Thyroid gland (tissue), 4 donors: ENCODE measurements around the gene GAPVD1. TPM values are rescaled to one million over a fixed set of nuclear protein-coding genes. Genes with fewer than 3 reads are reported as not detected.
"Not testable (repeated sequence)": the region's sequence is repeated elsewhere in the genome, so short reads cannot be mapped to it uniquely, and the experiment has no call there.

Experiments
- DNase-seq, 2 donors: peaks; one replicate each; pipeline ENCODE4 v3.0.0-alpha.2; 2019
- H3K27ac ChIP-seq, 3 donors: fragments of 200-600 bp; sonication (generic); 1 replicate in 2 of 3; 2 replicates in 1 of 3; pipeline ENCODE4 v1.5.1; 2016 to 2019; ENCODE audit warnings: mild to moderate bottlenecking in 1 of 3, moderate library complexity in 1 of 3
- H3K27me3 ChIP-seq: fragments of 200-600 bp; sonication (generic); one replicate; pipeline ENCODE4 v1.5.1; 2019
- H3K36me3 ChIP-seq, 2 donors: fragments of 200-600 bp; sonication (generic); one replicate each; pipeline ENCODE4 v1.5.1; 2016 to 2019
- H3K4me1 ChIP-seq, 2 donors: fragments of 200-600 bp; sonication (generic); one replicate each; pipeline ENCODE4 v1.5.1; 2017 to 2019
- H3K4me3 ChIP-seq, 3 donors: fragments of 200-600 bp; sonication (generic); replicated peaks in 1 of 3; 1 replicate in 2 of 3; 2 replicates in 1 of 3; pipeline ENCODE4 v1.5.1; 2016; ENCODE audit warnings: mild to moderate bottlenecking in 1 of 3
- H3K9me3 ChIP-seq: fragments of 200-600 bp; sonication (generic); one replicate; pipeline ENCODE4 v1.5.1; 2017
- POLR2A ChIP-seq, 2 donors: fragments of 450-650 bp; IDR thresholded peaks; one replicate each; pipeline ENCODE4 v1.6.1; 2017; ENCODE audit warnings: antibody characterized with exemption in 2 of 2, mild to moderate bottlenecking in 2 of 2, moderate library complexity in 1 of 2
- WGBS, 2 donors: methylation state at CpG; one replicate each; pipeline ENCODE4 v1.1.5; 2017; 5-methylcytosine and 5-hydroxymethylcytosine counted together
- intact Hi-C: fragments of 100-400 bp; cut with DNase I; formaldehyde crosslinking; loops from one replicate; pipeline ENCODE4 v1.15.1; 2023
- total RNA-seq, 4 donors: library from RNA; depleted of rRNA; stranded (reverse); fragments of >200 nt; gene quantifications; one replicate each; pipeline ENCODE4 v1.2.3, GENCODE V29; 2016
- TF ChIP-seq, protein P1 (sequence below), 6 experiments: fragments of 200-600 bp in 3 of 6; fragments of 450-650 bp in 3 of 6; sonication (generic) in 3 of 6; IDR thresholded peaks; one replicate each; pipeline ENCODE4 v1.5.1; 2016 to 2019; ENCODE audit warnings: antibody characterized with exemption in 6 of 6, mild to moderate bottlenecking in 2 of 6, inconsistent platforms in 1 of 6, moderate library complexity in 1 of 6

The GAPVD1 gene
- total RNA-seq, 4 donors from 2014 or later = 92.6 to 140 (median 104) TPM

- TF ChIP-seq, protein P1, sequence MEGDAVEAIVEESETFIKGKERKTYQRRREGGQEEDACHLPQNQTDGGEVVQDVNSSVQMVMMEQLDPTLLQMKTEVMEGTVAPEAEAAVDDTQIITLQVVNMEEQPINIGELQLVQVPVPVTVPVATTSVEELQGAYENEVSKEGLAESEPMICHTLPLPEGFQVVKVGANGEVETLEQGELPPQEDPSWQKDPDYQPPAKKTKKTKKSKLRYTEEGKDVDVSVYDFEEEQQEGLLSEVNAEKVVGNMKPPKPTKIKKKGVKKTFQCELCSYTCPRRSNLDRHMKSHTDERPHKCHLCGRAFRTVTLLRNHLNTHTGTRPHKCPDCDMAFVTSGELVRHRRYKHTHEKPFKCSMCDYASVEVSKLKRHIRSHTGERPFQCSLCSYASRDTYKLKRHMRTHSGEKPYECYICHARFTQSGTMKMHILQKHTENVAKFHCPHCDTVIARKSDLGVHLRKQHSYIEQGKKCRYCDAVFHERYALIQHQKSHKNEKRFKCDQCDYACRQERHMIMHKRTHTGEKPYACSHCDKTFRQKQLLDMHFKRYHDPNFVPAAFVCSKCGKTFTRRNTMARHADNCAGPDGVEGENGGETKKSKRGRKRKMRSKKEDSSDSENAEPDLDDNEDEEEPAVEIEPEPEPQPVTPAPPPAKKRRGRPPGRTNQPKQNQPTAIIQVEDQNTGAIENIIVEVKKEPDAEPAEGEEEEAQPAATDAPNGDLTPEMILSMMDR (IDR thresholded peaks at IDR 0.05) = no peak
- no peak for TF ChIP-seq POLR2A (IDR thresholded peaks at IDR 0.05)
Observed at GRCh38 chr9:125396799-125397198, 135.2 kb downstream of the GAPVD1 start.

DNA sequence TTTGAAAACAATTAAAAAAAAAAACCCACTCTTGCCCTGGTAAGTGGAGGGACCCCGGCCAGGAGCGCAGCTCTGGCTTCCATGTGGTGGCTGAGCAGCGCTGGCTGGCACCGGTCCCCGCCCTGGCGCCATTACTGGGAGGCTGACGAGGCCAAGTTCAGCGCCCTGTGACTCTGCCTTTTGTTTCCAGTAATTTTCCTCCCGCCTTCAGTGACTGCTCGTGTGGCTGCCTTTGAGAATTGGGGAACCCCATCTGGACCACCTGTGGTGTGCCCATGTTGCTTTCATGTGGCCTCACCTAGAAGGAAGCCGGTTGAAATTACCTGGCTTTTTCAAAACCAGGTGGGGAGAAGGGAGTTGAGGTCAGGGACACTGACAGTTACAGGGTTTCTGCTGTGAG lies 136.1 kb downstream of the GAPVD1 start:
- no peak overlapping the region for H3K4me3 ChIP-seq
- no peak for DNase-seq
- H3K27ac ChIP-seq = no peak overlapping the region
- no peaks in the 10 kb centered on the region for H3K9me3 ChIP-seq
- no peaks in the 10 kb centered on the region for H3K27me3 ChIP-seq
- 78 to 87% methylated on average over 11 of the region's 11 CpGs for WGBS, 2 donors
- no peaks in the 10 kb centered on the region for H3K4me1 ChIP-seq
- intact Hi-C loops = no loop called here
- TF ChIP-seq, protein P1 (IDR thresholded peaks at IDR 0.05) = no peak
- TF ChIP-seq POLR2A (IDR thresholded peaks at IDR 0.05) = no peak
- H3K36me3 ChIP-seq = no peaks in the 10 kb centered on the region

More at GRCh38 chr9:125396799-125397198, 135.2 kb downstream of the GAPVD1 start:
- Histone ChIP-seq H3K27me3 (no peaks in the 10 kb centered on the region), H3K4me1 (no peaks in the 10 kb centered on the region), H3K4me3 (no peak overlapping the region), H3K9me3 (no peaks in the 10 kb centered on the region), H3K36me3 (no peaks in the 10 kb centered on the region), H3K27ac (no peak overlapping the region)
- whole genome bisulfite sequencing, 2 donors = 88 to 94% methylated on average over 6 of the region's 6 CpGs
- no peak for DNase-seq
- intact Hi-C loops = no loop called here

- Histone ChIP-seq H3K4me3 (no peak overlapping the region), H3K27me3 (no peaks in the 10 kb centered on the region), H3K4me1 (no peaks in the 10 kb centered on the region), H3K9me3 (no peaks in the 10 kb centered on the region), H3K27ac (no peak overlapping the region), H3K36me3 (no peaks in the 10 kb centered on the region)
- TF ChIP-seq, protein P1 (IDR thresholded peaks at IDR 0.05) = no peak
- no peak for TF ChIP-seq POLR2A (IDR thresholded peaks at IDR 0.05)
- intact Hi-C loops = no loop called here
- WGBS, 2 donors = 93 to 100% methylated on average over 1 of the region's 1 CpG
- DNase-seq = no peak
Observed at GRCh38 chr9:125398243-125398642, 136.6 kb downstream of the GAPVD1 start.

DNA sequence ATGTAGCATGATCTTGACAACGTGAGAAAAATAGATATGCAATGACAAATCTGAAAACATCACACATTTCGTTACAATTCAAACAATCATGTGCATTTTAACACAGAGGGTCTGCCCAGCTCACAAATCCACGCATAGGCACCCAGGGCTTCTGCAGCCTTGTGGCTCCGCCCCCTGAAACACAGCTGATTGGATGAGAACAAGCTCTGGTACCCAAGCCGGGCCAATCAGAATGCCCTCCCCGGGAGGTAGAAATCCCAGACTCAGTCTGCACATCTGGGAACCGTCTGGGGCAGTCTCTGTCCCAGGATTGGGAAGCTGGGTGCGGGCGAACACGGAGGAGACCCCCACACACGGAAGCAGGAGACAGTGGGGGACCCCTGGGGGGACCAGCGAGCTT lies 137.5 kb downstream of the GAPVD1 start:
- Histone ChIP-seq H3K9me3 (no peaks in the 10 kb centered on the region), H3K4me1 (no peaks in the 10 kb centered on the region), H3K27ac (no peak overlapping the region), H3K36me3 (no peaks in the 10 kb centered on the region), H3K27me3 (no peaks in the 10 kb centered on the region), H3K4me3 (no peak overlapping the region)
- no peak for DNase-seq
- intact Hi-C loops = no loop called here
- TF ChIP-seq, protein P1 (IDR thresholded peaks at IDR 0.05) = no peak
- TF ChIP-seq POLR2A (IDR thresholded peaks at IDR 0.05) = no peak
- 93% methylated on average over 9 to 12 of the region's 12 CpGs for WGBS, 2 donors

- H3K27ac ChIP-seq = no peak overlapping the region
- 96 to 98% methylated on average over 14 to 17 of the region's 20 CpGs for WGBS, 2 donors
- no peaks in the 10 kb centered on the region for H3K27me3 ChIP-seq
- no peaks in the 10 kb centered on the region for H3K36me3 ChIP-seq
- intact Hi-C loops = no loop called here
- no peaks in the 10 kb centered on the region for H3K9me3 ChIP-seq
- no peak for DNase-seq
- H3K4me3 ChIP-seq = no peak overlapping the region
- no peak for TF ChIP-seq POLR2A (IDR thresholded peaks at IDR 0.05)
- TF ChIP-seq, protein P1 (IDR thresholded peaks at IDR 0.05) = no peak
- H3K4me1 ChIP-seq = no peaks in the 10 kb centered on the region
Observed at GRCh38 chr9:125399666-125400065, 138.0 kb downstream of the GAPVD1 start.

DNA sequence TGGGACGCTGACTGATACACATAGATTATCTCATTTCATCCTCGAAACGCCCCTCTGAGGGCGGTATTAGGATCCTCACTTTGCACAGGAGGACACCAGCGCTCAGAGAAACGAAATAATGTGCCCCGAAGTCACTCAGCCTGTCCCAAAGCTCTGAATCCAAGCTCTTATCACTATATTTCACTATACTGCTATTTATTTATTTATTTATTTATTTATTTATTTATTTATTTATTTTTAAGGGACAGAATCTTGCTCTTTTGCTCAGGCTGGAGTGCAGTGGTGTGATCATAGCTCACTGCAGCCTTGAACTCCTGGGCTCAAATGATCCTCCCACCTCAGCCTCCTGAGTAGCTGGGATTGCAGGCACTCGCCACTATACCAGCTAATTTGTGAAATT lies 138.6 kb downstream of the GAPVD1 start:
- intact Hi-C loops, H3K36me3 ChIP-seq: not testable (repeated sequence)

More for the DNA sequence above, 138.6 kb downstream of the GAPVD1 start:
- not testable (repeated sequence) for H3K27ac ChIP-seq, H3K4me1 ChIP-seq, H3K27me3 ChIP-seq, H3K4me3 ChIP-seq, H3K9me3 ChIP-seq, DNase-seq
- WGBS, 2 donors = 94% methylated on average over 8 of the region's 8 CpGs
